ENCODE measurements around the gene WNT16.

WNT16 gene, protein sequence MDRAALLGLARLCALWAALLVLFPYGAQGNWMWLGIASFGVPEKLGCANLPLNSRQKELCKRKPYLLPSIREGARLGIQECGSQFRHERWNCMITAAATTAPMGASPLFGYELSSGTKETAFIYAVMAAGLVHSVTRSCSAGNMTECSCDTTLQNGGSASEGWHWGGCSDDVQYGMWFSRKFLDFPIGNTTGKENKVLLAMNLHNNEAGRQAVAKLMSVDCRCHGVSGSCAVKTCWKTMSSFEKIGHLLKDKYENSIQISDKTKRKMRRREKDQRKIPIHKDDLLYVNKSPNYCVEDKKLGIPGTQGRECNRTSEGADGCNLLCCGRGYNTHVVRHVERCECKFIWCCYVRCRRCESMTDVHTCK

DNA sequence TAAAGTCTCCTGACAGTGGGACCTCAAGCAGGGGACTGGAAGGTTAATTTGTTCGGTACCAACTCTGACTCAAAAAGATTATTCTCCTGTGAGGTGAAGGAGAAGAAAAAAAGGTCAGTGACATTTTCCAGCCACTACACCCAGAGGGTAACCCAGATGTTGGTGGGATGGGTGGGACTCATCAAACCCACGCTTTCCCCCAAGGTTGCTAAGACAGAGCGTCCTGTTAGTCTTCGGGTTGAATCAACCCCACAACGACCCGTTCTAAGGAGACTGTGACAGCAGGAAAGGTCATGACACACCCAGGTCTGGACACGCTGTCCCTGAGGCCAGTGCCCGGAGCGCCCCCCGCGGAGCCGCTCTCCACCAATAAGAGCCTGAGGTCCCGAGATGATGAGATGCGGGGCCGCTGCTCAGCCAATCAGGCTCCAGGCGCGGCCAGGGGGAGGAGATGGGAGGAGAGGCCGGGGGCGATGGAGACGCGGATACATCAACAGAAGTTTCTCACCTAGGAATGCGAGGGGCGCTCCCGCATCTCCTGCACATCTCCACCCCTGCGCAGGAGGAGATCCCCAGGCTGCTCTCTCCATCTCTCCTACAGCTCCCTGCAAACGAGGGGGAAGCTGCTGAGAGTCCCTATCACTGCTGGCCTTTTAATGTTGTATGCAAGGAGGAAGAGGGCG, at the start of gene WNT16:
Gene WNT16 (plus strand): TSS at position 493 of the 683 bp plus-strand sequence. CDS start 293 bp downstream, outside the sequence.
- TF ChIP-seq TAF1 (IDR thresholded peaks at IDR 0.05; ENCODE audit: low read depth) (no peak), EGR1 (IDR thresholded peaks at IDR 0.05) (no peak), TEAD4 (IDR thresholded peaks at IDR 0.05) (no peak), EP300 (IDR thresholded peaks at IDR 0.05; ENCODE audit: borderline replicate concordance) (no peak), CEBPB (IDR thresholded peaks at IDR 0.05) (no peak), RAD21 (IDR thresholded peaks at IDR 0.05; ENCODE audit: low read depth) (no peak), ZBTB7A (IDR thresholded peaks at IDR 0.05; ENCODE audit: low read depth) (no peak), NFIC (IDR thresholded peaks at IDR 0.05) (no peak), YY1 (IDR thresholded peaks at IDR 0.05; ENCODE audit: low read depth) (no peak), TCF12 (IDR thresholded peaks at IDR 0.05; ENCODE audit: low read depth) (no peak), FOXM1 (IDR thresholded peaks at IDR 0.05; ENCODE audit: borderline replicate concordance, low read depth) (no peak), CREB1 (IDR thresholded peaks at IDR 0.05; ENCODE audit: low read depth) (no peak)
- TF ChIP-seq, protein P1, sequence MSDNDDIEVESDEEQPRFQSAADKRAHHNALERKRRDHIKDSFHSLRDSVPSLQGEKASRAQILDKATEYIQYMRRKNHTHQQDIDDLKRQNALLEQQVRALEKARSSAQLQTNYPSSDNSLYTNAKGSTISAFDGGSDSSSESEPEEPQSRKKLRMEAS (IDR thresholded peaks at IDR 0.05): no peak
- TF ChIP-seq, protein P2, sequence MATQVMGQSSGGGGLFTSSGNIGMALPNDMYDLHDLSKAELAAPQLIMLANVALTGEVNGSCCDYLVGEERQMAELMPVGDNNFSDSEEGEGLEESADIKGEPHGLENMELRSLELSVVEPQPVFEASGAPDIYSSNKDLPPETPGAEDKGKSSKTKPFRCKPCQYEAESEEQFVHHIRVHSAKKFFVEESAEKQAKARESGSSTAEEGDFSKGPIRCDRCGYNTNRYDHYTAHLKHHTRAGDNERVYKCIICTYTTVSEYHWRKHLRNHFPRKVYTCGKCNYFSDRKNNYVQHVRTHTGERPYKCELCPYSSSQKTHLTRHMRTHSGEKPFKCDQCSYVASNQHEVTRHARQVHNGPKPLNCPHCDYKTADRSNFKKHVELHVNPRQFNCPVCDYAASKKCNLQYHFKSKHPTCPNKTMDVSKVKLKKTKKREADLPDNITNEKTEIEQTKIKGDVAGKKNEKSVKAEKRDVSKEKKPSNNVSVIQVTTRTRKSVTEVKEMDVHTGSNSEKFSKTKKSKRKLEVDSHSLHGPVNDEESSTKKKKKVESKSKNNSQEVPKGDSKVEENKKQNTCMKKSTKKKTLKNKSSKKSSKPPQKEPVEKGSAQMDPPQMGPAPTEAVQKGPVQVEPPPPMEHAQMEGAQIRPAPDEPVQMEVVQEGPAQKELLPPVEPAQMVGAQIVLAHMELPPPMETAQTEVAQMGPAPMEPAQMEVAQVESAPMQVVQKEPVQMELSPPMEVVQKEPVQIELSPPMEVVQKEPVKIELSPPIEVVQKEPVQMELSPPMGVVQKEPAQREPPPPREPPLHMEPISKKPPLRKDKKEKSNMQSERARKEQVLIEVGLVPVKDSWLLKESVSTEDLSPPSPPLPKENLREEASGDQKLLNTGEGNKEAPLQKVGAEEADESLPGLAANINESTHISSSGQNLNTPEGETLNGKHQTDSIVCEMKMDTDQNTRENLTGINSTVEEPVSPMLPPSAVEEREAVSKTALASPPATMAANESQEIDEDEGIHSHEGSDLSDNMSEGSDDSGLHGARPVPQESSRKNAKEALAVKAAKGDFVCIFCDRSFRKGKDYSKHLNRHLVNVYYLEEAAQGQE (IDR thresholded peaks at IDR 0.05; ENCODE audit: low read depth): no peak
- TF ChIP-seq, protein P3, sequence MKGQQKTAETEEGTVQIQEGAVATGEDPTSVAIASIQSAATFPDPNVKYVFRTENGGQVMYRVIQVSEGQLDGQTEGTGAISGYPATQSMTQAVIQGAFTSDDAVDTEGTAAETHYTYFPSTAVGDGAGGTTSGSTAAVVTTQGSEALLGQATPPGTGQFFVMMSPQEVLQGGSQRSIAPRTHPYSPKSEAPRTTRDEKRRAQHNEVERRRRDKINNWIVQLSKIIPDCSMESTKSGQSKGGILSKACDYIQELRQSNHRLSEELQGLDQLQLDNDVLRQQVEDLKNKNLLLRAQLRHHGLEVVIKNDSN (IDR thresholded peaks at IDR 0.05): no peak

DNA sequence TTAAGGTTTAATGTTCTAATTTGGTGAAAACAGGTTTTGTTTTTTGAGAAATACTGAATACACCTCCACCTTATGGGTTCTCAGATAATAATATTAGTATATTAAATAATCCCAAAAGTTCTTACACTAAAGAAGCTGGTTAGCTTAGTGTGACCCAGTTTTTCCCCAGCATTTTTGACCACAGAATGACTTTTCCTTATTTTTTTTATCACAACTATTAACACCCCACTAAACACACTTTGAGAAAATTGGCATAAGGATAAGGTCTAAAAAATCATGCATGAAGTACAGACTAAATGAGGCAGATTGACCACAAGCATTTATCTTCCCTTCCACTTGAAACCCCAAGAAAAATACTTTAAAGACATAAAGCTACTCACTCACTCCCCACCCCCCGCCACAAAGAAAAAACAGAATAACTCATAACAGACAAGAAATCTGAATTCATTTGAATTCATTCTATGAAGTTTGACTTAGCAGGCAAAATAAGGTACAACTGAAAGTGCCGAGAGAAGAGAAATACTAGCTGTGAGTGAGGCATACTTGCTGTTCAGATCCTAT, 49.7 kb upstream of the WNT16 start:
- TF ChIP-seq TCF12 (IDR thresholded peaks at IDR 0.05; ENCODE audit: low read depth) (no peak), YY1 (IDR thresholded peaks at IDR 0.05; ENCODE audit: low read depth) (no peak), ZBTB7A (IDR thresholded peaks at IDR 0.05; ENCODE audit: low read depth) (no peak), NFIC (IDR thresholded peaks at IDR 0.05) (no peak), EGR1 (IDR thresholded peaks at IDR 0.05) (no peak), TEAD4 (IDR thresholded peaks at IDR 0.05) (no peak)
- TF ChIP-seq, protein P2 (IDR thresholded peaks at IDR 0.05; ENCODE audit: low read depth): no peak

DNA sequence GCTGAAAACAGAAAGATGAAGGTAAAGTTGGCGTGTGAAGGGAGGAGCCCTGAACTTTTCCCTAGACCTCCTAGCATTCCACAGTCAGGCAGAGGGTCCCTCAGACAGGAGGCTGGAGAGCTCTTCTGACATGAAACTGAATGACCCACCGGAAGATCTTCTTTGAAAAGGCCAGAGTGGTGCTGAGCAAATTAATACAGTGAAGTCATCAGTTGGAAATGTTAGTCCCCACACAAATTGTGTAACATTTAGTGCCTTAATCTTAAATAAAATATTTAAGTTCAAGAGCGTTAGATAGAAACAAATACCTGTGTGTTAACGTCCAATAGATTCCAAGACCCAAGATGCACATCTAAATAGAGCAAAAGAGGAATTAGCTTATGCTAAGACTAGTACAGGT, 49.0 kb upstream of the WNT16 start:
- TF ChIP-seq NFIC (IDR thresholded peaks at IDR 0.05): no peak

DNA sequence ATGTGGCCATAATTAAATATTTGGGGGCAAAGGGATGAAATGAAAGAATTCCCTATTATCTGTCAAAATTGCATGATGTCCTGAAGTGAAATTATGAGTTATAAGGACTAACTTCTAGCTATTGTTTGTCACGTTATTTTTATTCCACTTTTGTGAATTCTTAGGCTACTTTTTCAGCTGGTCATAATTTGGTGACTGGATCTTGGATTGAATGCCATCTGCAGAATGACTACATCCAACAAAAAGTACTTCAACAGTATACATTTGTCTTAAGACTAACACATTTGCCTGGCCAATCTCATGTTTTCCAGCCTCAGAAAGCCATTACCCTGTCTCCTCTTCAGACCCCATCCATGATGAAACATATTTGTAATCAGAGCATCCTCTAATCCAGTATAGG, 48.1 kb upstream of the WNT16 start:
- TF ChIP-seq NFIC (IDR thresholded peaks at IDR 0.05): no peak
- no peak for TF ChIP-seq FOXM1 (IDR thresholded peaks at IDR 0.05; ENCODE audit: borderline replicate concordance, low read depth)
- no peak for TF ChIP-seq RAD21 (IDR thresholded peaks at IDR 0.05; ENCODE audit: low read depth)
- TF ChIP-seq, protein P1 (IDR thresholded peaks at IDR 0.05): no peak
- TF ChIP-seq TEAD4 (IDR thresholded peaks at IDR 0.05): no peak
- no peak for TF ChIP-seq ZBTB7A (IDR thresholded peaks at IDR 0.05; ENCODE audit: low read depth)
- TF ChIP-seq TCF12 (IDR thresholded peaks at IDR 0.05; ENCODE audit: low read depth): no peak
- TF ChIP-seq CREB1 (IDR thresholded peaks at IDR 0.05; ENCODE audit: low read depth): no peak
- TF ChIP-seq EP300 (IDR thresholded peaks at IDR 0.05; ENCODE audit: borderline replicate concordance): no peak
- no peak for TF ChIP-seq CEBPB (IDR thresholded peaks at IDR 0.05)
- TF ChIP-seq, protein P2 (IDR thresholded peaks at IDR 0.05; ENCODE audit: low read depth): no peak
- TF ChIP-seq, protein P3 (IDR thresholded peaks at IDR 0.05): no peak
- no peak for TF ChIP-seq TAF1 (IDR thresholded peaks at IDR 0.05; ENCODE audit: low read depth)
- no peak for TF ChIP-seq EGR1 (IDR thresholded peaks at IDR 0.05)
- no peak for TF ChIP-seq YY1 (IDR thresholded peaks at IDR 0.05; ENCODE audit: low read depth)

All from Ishikawa (cell line).